GM21528 (cell line): ENCODE results near the gene ATRNL1.
"Not testable (repeated sequence)": the region's sequence is repeated elsewhere in the genome, so short reads cannot be mapped to it uniquely, and the experiment has no call there.

Source experiments
- ATAC-seq: cut with Tn5 transposase; IDR thresholded peaks from one replicate; pipeline ENCODE4 v1.9.1; 2021; ENCODE audit warnings: mild to moderate bottlenecking, moderate library complexity; ENCODE audit not compliant: unreplicated experiment, low FRiP score

ATRNL1 gene

GRCh38 chr10:115711306-115711705 is 618.1 kb downstream of the ATRNL1 start:
- no peak for ATAC-seq

GRCh38 chr10:115720121-115720520 is 627.0 kb downstream of the ATRNL1 start:
- no peak for ATAC-seq

- ATAC-seq, result no peak
These were observed 634.0 kb downstream of the ATRNL1 start for GRCh38 chr10:115727129-115727528.

- ATAC-seq, result no peak
These were observed 650.9 kb downstream of the ATRNL1 start for GRCh38 chr10:115744089-115744488.

- ATAC-seq, result no peak
These were observed 652.8 kb downstream of the ATRNL1 start for GRCh38 chr10:115745943-115746342.

- ATAC-seq, result no peak
These were observed 654.6 kb downstream of the ATRNL1 start for GRCh38 chr10:115747811-115748210.

- not testable (repeated sequence) for ATAC-seq
These were observed 665.3 kb downstream of the ATRNL1 start for GRCh38 chr10:115758488-115758887.

GRCh38 chr10:115760131-115760530 is 667.0 kb downstream of the ATRNL1 start:
- ATAC-seq, result no peak

- ATAC-seq, result no peak
These were observed 668.0 kb downstream of the ATRNL1 start for GRCh38 chr10:115761166-115761565.

GRCh38 chr10:115762029-115762428 is 668.9 kb downstream of the ATRNL1 start:
- ATAC-seq, result no peak

GRCh38 chr10:115771755-115772154 is 678.6 kb downstream of the ATRNL1 start:
- no peak for ATAC-seq

GRCh38 chr10:115772606-115773005 is 679.4 kb downstream of the ATRNL1 start:
- ATAC-seq, result no peak

- ATAC-seq, result no peak
These were observed 680.7 kb downstream of the ATRNL1 start for GRCh38 chr10:115773832-115774231.

GRCh38 chr10:115774721-115775120 is 681.6 kb downstream of the ATRNL1 start:
- ATAC-seq, result no peak

- no peak for ATAC-seq
These were observed 684.5 kb downstream of the ATRNL1 start for GRCh38 chr10:115777646-115778045.

- ATAC-seq, result no peak
These were observed 697.1 kb downstream of the ATRNL1 start for GRCh38 chr10:115790220-115790619.

GRCh38 chr10:115795964-115796363 is 702.8 kb downstream of the ATRNL1 start:
- no peak for ATAC-seq

GRCh38 chr10:115801457-115801856 is 708.3 kb downstream of the ATRNL1 start:
- ATAC-seq, result no peak

- ATAC-seq, result no peak
These were observed 708.8 kb downstream of the ATRNL1 start for GRCh38 chr10:115801992-115802391.

- no peak for ATAC-seq
These were observed 709.7 kb downstream of the ATRNL1 start for GRCh38 chr10:115802911-115803310.

- no peak for ATAC-seq
These were observed 721.4 kb downstream of the ATRNL1 start for GRCh38 chr10:115814542-115814941.

GRCh38 chr10:115818012-115818411 is 724.8 kb downstream of the ATRNL1 start:
- ATAC-seq, result no peak

- no peak for ATAC-seq
These were observed 733.2 kb downstream of the ATRNL1 start for GRCh38 chr10:115826396-115826795.
